Stimulated activated CD4-positive, alpha-beta T cell treated with anti-CD3 and anti-CD28 coated beads, Interleukin-1b, Interleukin-23, amount 100 ng/mL, for 4 hours (primary cell): ENCODE results near the gene PRKCB.
"Not testable (repeated sequence)": the region's sequence is repeated elsewhere in the genome, so short reads cannot be mapped to it uniquely, and the experiment has no call there.

Source experiments
- DNase-seq, 2 donors: peaks; one replicate each; pipeline ENCODE4 v3.0.0-alpha.2; 2020; ENCODE audit warnings: low read depth in 2 of 2

PRKCB gene

DNA sequence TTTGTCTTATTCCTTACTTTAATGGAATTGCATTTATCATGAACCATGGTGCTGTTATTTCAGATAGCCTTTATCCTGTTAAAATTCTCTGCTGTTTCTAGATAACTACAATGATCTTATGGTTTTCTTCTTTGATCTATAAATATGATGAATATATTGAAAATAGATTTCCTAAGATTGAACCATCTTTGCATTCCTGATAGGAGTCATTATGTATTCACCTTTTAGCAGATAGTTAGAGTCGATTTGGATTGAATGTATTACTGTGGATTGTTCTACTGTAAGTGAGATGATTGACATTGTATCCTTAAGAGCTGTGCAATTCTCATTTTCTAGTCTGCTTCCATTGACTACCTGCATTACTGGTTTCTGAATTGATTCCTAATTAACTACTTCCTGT is 255.3 kb downstream of the PRKCB start:
- DNase-seq = no peak

DNA sequence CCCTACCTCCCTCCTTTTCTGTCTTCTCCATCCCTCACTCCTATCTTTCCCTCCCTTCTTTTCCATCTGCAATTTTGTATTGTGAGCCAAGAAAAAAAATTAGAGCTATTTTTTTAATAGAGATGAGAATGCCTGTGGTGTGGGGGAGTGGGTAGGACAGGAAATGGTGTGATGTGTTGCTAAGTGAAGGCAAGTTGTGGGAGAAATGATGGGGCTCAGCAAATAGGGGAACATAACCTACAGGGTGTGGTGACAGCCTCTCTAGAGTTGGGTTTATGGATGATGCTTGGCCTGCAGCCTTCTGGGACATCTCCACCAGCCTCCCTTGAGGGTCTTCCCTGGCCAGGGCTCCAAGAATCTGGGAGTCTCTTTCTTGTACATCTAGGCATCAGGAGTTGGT is 257.3 kb downstream of the PRKCB start:
- DNase-seq = no peak

DNA sequence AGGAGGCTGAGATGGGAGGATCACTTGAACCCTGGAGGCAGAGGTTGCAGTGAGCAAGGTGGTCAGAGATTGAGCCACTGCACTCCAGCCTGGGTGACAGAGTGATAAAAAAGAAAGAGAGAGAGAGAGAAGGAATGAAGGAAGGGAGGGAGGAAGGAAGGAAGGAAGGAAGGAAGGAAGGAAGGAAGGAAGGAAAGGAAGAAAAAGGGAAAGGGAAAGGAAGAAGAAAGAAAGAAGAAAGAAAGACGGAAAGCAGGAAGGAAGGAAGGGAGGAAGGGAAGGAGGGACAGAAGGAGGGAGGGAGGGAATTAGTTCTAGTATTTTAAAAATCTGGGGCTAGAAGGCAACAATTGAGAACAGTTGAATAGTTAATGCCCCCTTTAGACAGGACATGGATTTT is 258.9 kb downstream of the PRKCB start:
- no peak for DNase-seq

DNA sequence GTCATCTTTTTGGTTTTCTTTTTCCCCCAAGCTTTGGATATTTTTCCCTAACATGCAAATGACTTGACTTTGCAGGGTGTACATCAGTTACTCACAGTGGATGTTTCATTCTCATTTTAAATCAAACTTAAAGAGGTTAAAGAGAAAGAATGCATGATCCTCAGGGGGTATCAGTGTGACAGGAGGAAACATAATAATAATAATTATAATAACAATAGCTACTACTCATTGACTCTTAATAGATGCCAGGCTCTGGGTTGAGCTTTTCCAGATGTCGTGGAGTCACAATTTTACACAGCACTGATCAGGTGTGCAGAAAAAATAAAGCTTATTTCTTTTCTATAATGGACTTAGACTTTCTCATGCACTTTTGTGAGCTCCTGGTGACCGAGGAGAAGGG is 263.1 kb downstream of the PRKCB start:
- no peak for DNase-seq

DNA sequence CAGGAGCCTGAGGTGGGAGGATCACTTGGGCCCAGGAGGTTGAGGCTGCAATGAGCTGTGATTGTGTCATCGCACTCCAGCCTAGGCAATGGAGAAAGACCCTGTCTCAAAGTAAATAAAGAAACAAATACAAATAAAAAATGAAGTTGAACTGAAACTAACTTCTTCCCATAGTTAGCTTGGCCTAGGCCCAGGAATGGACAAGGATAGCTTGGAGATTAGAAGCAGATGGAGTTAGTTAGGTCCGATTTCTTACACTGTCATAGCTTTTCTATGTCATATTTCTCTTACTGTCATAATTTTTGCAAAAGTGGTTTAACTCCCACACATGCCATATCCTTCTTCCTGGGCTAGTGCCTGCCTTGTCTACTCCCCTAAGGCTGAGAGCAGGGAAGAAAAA is 265.6 kb downstream of the PRKCB start:
- no peak for DNase-seq

DNA sequence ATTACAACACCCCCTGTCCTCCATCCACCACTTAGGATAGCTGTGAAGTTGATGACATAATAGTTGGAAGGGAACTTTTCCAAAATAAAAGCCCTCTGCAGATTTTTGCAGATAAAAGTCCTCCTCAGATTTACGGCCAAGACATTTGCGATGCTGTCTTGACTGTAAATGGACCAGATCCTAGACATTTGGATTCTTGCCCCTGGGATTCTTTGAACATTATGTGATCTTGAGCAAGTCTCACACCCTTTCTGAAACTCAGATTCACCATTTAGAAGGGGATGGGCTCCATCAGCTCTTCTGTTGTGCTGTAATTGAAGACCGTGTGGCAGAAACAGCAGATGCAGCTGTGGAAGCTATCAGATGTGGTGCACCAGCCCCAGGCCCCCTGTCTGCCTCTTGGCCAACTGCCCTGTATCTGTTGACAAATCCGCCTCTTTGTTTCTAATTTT is 266.5 kb downstream of the PRKCB start:
- no peak for DNase-seq

DNA sequence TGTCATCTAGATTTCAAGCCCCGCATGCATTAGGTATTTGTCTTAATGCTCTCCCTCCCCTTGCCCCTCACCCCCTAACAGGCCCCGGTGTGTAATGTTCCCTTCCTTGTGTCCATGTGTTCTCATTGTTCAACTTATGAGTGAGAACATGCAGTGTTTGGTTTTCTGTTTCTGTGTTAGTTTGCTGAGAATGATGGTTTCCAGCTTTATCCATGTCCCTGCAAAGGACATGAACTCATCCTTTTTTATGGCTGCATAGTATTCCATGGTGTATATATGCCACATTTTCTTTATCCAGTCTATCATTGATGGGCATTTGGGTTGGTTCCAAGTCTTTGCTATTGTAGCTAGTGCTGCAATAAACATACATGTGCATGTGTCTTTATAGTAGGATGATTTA is 269.7 kb downstream of the PRKCB start:
- DNase-seq = not testable (repeated sequence)

DNA sequence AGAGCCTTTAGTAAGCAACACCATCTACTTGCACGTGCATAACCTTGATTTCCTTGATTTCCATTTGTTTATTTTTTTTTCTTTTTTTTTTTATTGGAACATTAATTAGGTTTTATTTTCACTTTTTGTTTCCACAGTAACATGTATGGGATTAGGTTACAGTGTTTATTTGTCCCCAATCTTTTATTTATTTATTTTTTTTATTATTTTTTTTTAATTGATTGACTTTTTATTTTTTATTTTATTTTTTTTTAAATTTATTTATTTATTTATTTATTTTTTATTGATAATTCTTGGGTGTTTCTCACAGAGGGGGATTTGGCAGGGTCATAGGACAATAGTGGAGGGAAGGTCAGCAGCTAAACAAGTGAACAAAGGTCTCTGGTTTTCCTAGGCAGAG is 272.3 kb downstream of the PRKCB start:
- not testable (repeated sequence) for DNase-seq

DNA sequence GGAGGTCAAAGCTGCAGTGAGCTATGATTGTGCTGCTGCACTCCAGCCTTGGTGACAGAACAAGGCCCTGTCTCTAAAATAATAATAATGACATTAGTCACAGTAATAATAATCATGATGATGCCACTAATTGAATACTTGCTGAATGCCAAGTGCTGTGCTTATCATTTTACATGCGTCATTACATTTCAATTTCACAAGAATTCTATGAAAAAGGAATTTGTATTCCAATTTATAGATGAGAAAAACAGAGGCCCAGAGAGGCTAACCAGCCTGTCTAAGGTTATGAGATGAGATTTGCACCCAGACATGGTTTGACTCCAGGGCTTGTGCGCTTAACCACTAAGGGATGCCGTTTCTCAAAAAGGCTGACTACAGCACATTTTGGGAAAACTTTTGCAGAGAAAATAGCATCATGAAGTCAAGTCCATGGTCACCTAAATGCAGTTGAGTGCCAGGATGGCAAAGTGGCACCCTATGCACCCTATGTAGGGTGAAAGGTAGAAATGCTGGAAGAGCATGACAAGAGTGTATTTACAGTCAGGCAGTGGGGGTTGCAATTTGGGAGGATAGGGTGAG is 276.0 kb downstream of the PRKCB start:
- DNase-seq = no peak

DNA sequence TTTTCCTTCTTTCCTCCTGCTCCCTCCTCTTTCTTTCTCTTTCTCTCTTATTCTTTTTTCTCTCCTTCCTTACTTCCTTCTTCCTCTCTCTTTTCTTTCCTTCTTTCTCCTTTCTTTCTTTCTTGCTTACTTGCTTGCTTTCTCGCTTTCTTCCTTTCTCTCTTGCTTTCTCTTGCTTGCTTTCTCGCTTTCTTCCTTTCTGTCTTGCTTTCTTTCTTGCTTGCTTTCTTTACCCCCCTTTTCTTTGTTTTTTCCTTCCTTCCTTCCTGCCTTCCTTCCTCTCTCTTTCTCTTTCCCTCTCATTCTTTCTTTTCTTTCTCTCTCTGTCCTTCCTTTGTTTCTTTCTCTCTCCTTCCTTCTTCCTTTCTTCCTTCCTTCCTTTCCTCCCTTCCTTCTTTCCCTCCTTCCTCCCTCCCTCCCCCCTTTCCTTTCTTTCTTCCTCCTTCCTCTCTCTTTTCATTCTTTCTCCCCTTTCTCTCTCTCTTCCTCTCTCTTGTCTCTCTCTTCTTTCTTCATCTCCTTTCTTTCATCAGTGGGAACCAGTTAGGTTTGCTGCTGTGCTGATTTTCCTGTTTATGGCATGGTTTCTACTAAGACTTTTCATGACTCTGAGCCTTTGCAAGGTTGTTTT is 277.4 kb downstream of the PRKCB start:
- DNase-seq = no peak

DNA sequence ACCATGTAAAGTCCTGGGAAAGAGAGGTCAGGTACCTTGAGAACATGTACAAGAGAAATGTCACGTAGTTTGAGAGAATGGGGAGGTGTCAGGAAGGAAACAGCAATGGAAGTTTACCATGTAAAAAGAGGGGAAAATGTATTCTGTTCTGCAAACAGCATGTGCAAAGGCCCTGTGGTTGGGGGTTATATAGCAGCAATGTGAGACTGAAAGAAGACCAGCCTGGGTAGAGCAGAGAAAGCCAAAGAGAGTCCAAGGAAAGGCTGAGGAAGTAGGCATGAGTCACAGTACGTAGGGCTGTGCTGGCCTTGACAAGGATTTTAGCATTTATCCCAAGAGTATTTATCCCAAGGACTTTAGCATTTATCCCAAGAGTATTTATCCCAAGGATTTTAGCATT is 279.1 kb downstream of the PRKCB start:
- no peak for DNase-seq

DNA sequence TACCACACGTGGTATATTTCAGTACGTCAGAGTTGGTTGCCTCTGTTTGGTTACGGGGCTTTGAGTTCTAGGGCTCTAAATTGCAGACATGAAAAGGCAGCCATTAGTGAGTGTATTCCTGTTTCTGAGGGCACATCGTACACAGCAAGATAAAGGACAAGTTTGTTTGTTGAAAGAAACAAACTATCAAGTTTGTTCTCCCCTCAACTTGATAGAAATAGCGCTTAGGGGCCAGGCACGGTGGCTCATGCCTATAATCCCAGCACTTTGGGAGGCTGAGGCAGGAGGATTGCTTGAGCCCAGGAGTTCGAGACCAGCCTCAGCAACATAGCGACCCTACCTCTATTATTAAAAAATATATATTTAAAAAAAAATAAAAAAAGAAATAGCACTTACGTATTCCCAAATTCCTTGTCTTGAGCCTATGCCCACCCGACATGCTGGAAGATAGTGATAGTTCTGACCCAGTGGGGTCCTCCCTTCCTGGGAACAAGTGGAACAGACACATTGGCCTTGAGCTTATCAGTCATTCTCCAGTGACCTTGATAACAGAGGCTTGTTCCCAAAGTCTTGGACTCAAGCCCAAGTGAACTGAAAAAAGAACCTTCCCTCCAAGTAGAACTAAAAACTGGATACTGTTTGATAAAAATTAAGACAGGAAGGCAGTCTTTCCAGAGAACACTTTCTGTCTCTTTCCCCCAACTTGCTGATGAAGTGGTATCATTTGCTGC is 280.4 kb downstream of the PRKCB start:
- no peak for DNase-seq

DNA sequence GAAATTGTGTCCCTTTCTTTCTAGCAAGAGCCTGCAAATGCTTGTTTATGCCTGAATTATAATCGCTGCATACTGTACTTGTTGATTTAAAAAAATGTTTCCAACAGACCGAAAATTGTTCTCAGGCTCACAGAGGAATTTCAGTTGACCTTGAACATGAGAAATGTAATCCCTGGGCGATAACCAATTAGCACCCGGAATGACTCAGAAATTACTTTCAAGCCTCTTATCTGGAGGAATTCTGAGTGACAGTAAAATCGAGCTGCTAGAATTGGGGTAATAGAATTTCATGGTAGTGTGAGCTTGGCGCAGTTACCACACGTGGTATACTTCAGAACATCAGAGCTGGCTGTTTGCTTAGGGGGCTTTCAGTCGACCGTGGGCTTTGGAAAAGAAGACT is 281.2 kb downstream of the PRKCB start:
- DNase-seq = no peak

DNA sequence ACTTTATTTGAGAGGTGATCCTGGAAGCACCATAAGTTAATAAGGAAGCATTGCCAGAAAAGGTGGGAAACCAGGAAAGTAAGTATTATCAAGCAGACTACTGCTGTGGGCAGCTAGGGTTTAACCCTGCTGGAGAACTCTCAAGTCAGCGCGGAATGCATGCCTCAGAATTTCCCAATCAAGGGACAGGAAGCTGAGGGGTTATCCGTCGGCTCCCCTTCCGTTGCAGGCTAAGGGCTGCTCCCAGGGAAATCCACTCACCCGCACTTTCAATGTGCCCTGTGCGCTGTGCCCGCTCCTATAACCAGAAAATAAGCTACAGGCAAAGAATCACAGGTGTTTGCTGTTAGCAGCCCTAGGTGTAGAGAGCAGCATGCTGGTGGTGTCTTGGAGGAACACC is 281.9 kb downstream of the PRKCB start:
- DNase-seq = no peak

DNA sequence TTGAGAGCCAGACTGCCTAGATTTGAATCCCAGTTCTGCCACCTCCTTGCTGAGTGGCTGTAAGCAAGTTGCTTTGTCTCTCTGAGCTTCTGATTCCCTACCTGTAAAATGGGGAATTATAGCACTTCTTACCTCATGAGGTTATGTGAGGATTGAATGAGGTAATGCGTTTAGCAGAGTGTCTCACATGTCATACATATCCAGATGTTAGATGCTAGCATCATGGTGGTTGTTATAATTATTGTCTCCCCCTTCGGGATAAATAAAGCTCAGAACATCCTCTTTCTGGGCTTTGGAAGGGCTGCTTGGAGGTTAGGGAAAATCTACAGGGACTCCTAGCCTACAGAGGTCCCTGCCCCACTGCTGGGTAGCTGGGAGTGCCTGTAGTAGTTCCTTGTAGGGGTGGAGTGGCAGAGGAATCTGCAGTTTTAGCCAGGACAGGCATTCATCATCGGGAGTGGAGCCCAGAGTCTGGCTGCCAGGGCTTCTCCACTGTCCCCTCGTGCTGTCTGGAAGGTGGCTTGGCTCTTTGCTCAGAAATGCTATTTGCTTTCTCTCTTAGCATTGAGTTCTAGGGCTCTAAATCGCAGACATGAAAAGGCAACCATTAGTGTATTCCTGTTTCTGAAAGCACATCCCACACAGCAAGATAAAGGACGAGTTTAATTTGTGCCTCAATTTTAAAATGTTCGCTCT is 282.5 kb downstream of the PRKCB start:
- DNase-seq = no peak

DNA sequence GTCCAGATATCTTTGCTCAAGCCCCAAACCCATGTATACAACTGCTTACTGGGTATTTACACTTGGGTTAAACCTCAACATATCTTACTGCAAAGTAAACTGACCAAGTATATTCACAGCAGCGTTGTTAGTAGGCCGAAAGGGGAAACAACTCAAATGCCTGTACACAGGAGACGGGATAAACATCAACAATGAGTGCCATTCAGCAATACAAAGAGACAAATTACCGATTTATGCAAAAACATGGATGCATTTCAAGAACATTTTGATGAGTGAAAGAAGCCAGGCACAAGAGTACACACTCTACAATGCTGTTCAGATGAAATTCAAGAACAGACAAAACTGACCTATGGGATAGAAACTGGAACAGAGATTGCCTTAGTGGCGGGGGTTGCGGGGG is 284.0 kb downstream of the PRKCB start:
- no peak for DNase-seq

DNA sequence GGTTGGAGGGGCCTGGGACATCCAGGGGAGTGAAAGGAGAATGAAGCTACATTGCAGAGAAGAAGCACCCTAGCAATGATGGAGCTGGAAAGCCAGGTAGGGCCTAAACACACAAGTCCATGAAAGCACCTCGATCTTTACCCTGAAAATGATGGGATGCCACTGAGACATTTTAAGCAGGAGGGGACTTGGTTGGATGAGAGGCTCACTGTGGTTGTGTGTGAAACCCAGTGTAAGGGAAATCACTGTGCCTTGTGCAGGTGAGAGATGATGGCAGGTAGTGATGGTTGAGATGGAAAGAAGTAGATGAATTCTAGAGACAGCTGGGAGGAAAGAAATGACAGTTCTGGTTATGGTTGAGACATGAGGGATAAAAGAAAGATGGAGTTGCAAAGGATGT is 287.5 kb downstream of the PRKCB start:
- DNase-seq = no peak

DNA sequence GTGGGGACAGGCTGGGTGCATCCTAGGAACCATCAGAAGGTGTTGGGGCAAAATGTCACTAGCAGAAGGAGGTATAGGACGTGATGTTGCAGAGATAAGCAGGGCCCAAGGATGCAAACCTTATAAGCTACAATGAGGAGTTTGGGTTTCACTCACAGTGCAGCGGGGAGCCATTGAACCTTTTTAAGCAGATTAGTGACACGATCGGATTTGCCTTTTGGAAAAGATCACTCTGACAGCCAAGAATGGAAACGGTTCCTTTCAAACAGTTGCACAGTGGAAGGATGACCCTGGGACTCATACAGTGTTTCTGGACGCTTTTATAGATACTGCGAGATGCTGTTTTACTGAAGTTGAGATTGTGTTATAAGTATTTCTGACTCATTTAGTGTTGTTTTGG is 288.5 kb downstream of the PRKCB start:
- no peak for DNase-seq

DNA sequence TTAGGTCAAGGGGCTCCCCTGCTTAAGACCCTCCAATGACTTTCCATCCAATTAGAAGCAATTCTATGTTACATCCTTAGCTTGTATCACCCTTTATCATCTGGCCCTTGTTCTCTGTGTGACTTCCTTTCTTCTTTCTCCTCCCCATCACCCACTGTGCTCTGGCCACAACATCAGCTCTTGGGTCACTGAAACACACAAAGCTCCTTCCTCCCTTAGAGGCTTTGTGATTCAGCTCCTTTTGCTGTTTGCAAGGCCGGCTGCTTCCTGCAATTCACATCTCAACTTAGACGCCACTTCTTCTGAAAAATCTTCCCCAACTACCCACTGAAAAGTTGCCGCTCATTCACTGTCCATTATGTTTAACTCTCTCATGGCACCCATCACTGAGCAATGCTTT is 289.4 kb downstream of the PRKCB start:
- no peak for DNase-seq

DNA sequence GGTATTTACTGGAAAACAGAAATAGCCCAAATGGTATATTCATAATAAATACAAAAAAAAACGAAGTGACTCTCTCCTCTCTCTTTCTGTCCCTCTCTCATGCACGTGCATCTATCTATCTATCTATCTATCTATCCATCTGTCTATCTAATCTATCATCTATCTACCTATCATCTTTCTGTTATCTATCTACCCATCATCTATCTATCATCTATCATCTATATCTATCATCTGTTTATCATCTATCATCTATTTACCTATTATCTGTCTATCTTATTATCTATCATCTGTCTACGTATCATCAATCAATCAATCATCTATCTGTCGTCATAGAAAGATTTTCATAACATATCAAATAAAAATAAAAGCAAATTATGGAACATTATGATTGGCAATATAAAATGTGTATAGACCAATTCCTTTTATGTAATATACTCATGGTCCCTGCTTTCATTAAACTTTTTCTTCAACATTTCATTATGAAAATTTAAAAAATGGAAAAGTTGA is 293.7 kb downstream of the PRKCB start:
- DNase-seq = no peak

DNA sequence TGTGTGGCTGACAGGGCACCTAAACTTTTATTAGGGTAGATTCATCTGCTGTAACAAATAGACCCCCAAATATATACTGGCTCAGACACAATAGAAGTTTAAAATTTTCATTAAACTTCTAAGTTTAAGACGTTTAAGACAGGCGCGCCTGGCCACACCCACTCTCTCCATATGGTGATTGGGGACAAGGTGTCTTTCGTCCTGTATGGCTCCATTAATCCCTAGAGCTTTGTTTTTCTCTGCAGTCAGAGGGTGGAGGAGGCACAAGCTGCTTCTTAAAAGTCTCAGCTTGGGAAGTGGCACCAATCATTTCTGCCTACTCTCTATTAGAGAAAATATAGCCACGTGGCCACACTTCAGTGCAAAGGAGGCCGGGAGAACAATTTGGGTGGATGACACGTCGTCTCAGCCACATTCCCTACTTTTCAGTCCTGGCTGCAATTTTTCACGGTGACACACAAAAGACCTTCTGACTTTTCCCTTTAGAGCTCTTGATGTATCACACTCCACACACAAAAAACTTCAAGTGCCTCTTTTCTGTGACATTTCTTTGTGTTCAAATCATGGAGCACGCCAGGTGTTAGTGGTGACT is 294.8 kb downstream of the PRKCB start:
- DNase-seq = no peak

DNA sequence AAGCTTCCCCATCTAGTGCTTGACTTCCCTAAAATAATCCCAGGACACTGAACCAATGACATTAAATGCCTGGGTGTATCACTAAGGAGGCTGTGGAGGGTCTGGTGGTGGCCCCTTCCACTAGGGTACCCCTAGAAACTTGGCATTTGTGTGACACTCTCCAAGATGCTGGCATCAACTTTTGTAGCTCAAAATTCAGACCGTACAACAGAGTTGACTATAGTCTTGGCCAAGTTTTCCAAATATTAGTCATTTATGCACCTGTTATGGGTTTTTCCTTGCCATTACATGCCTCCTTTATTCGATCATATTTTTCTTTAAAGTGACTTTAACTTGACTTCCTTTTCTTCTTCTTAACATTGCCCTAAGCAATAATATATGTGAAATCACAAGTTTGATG is 295.5 kb downstream of the PRKCB start:
- no peak for DNase-seq
